SK-N-SH treated with all-trans-retinoic acid at 6 μM for 48 hours (cell line): Measurements from ENCODE around the gene URB1.

Experiments used
- ARNTL ChIP-seq: fragments of 450-650 bp; formaldehyde crosslinking; IDR thresholded peaks from 2 replicates; pipeline ENCODE4 v1.5.0; 2020; ENCODE audit warnings: low read depth, mild to moderate bottlenecking, moderate library complexity, borderline replicate concordance
- BACH2 ChIP-seq: fragments of 250-450 bp; sonication (Bioruptor Pico); IDR thresholded peaks from 2 replicates; pipeline ENCODE4 v1.9.0; 2021; ENCODE audit warnings: mild to moderate bottlenecking, borderline replicate concordance
- CREB5 ChIP-seq: fragments of 250-450 bp; sonication (Bioruptor Pico); IDR thresholded peaks from 2 replicates; pipeline ENCODE4 v1.5.1; 2020; ENCODE audit warnings: low read depth, mild to moderate bottlenecking, moderate library complexity
- CSDC2 ChIP-seq: fragments of 250-450 bp; sonication (Bioruptor Pico); IDR thresholded peaks from 2 replicates; pipeline ENCODE4 v1.5.0; 2020; ENCODE audit warnings: mild to moderate bottlenecking, moderate library complexity
- CSRNP3 ChIP-seq: fragments of 250-450 bp; sonication (Bioruptor Pico); IDR thresholded peaks from 2 replicates; pipeline ENCODE4 v1.5.1; 2021; ENCODE audit warnings: mild to moderate bottlenecking, moderate library complexity
- PATZ1 ChIP-seq: fragments of 250-450 bp; sonication (Bioruptor Pico); IDR thresholded peaks from 2 replicates; pipeline ENCODE4 v1.8.0; 2020; ENCODE audit warnings: mild to moderate bottlenecking, moderate library complexity, borderline replicate concordance
- POU6F1 ChIP-seq: fragments of 250-450 bp; sonication (Bioruptor Pico); IDR thresholded peaks from 2 replicates; pipeline ENCODE4 v1.8.0; 2021; ENCODE audit warnings: low read depth, mild to moderate bottlenecking, moderate library complexity, borderline replicate concordance
- RARB ChIP-seq: fragments of 250-450 bp; sonication (Bioruptor Pico); IDR thresholded peaks from 2 replicates; pipeline ENCODE4 v1.8.0; 2021; ENCODE audit warnings: mild to moderate bottlenecking, moderate library complexity
- TCF4 ChIP-seq: fragments of 250-450 bp; sonication (Bioruptor Pico); IDR thresholded peaks from 2 replicates; pipeline ENCODE4 v1.8.0; 2021; ENCODE audit warnings: mild to moderate bottlenecking, moderate library complexity, borderline replicate concordance
- ZNF565 ChIP-seq: fragments of 450-650 bp; formaldehyde crosslinking; conservative IDR thresholded peaks from 2 replicates; pipeline ENCODE4 v1.5.0; 2020; ENCODE audit warnings: low read depth, mild to moderate bottlenecking, moderate library complexity

GRCh38 chr21:32411350-32412161 lies 18.7 kb upstream of the URB1 start:
- TF ChIP-seq PATZ1 (CRISPR knock-in tag): no peak
- no peak for TF ChIP-seq CSRNP3 (CRISPR knock-in tag)
- TF ChIP-seq CREB5 (CRISPR knock-in tag): no peak
- no peak for TF ChIP-seq ZNF565 (CRISPR knock-in tag)
- TF ChIP-seq RARB: no peak
- TF ChIP-seq POU6F1 (CRISPR knock-in tag): no peak
- TF ChIP-seq ARNTL: no peak
- no peak for TF ChIP-seq TCF4
- no peak for TF ChIP-seq BACH2 (CRISPR knock-in tag)
- no peak for TF ChIP-seq CSDC2 (CRISPR knock-in tag)
